ENCODE data around the gene WDR27. TPM values are rescaled to one million over a fixed set of nuclear protein-coding genes. Genes with fewer than 3 reads are reported as not detected.
"Not testable (repeated sequence)": the region's sequence is repeated elsewhere in the genome, so short reads cannot be mapped to it uniquely, and the experiment has no call there.

The WDR27 gene
- polyA plus RNA-seq, 3 donors, result 0.95 to 20.5 (median 2.0) TPM

- no peak for DNase-seq
- intact Hi-C loops (cut with micrococcal nuclease), result no loop called here
- Histone ChIP-seq H3K4me1 (ENCODE audit: control insufficient read depth in 1 of 2, insufficient read depth in 2 of 2, low read length in 2 of 2) (no peaks in the 10 kb centered on the region), H3K9ac (ENCODE audit: insufficient read depth, low read length, poor library complexity, severe bottlenecking) (no peak overlapping the region), H3K27me3 (ENCODE audit: control insufficient read depth in 2 of 2, insufficient read depth in 2 of 2, low read length in 2 of 2) (no peaks in the 10 kb centered on the region), H3K4me3 (replicated peaks in 1 of 3; ENCODE audit: low read depth in 2 of 3, low read length in 3 of 3) (no peak overlapping the region), H3K36me3 (replicated peaks in 1 of 2; ENCODE audit: control insufficient read depth in 1 of 2, insufficient read depth in 2 of 2, low read length in 2 of 2) (no peaks in the 10 kb centered on the region), H3K9me3 (replicated peaks in 1 of 2; ENCODE audit: control insufficient read depth in 1 of 2, insufficient read depth in 1 of 2, low read length in 2 of 2) (peaks cover 13 to 15% of the 10 kb centered on the region in 2 donors), H2AFZ (ENCODE audit: insufficient read depth, low read depth, low read length, poor library complexity, severe bottlenecking) (no peak overlapping the region), H3K79me2 (ENCODE audit: insufficient read depth, low read length) (no peaks in the 10 kb centered on the region), H4K20me1 (ENCODE audit: insufficient read depth, low read length) (no peaks in the 10 kb centered on the region), H3K27ac (ENCODE audit: low read depth in 1 of 2, low read length in 2 of 2) (no peak overlapping the region), H3K4me2 (replicated peaks; ENCODE audit: extremely low read depth, low read length, poor library complexity, severe bottlenecking) (no peak overlapping the region)
- Mint-ChIP-seq H3K4me1 (no peaks in the 10 kb centered on the region), H3K36me3 (no peaks in the 10 kb centered on the region), H3K9me3 (peaks cover 2 to 22% (median 15%) of the 10 kb centered on the region in 7 donors), H3K4me3 (no peak overlapping the region), H3K27ac (no peak overlapping the region), H3K27me3 (ENCODE audit: low read depth in 3 of 3) (no peaks in the 10 kb centered on the region)
- TF ChIP-seq CTCF (IDR thresholded peaks at IDR 0.05), result no peak
Measured at GRCh38 chr6:169518451-169518850, 183.4 kb downstream of the WDR27 start.

GRCh38 chr6:169513478-169514193 is 188.2 kb downstream of the WDR27 start:
- peaks cover under 1 to 13% (median 3%) of the 10 kb centered on the region in 7 donors for H3K9me3 Mint-ChIP-seq
- no peak overlapping the region for H3K4me2 ChIP-seq (replicated peaks; ENCODE audit: extremely low read depth, low read length, poor library complexity, severe bottlenecking)
- H3K4me1 Mint-ChIP-seq, result no peaks in the 10 kb centered on the region
- no peak overlapping the region for H3K4me3 ChIP-seq (replicated peaks in 1 of 3; ENCODE audit: low read depth in 2 of 3, low read length in 3 of 3)
- intact Hi-C loops (cut with micrococcal nuclease), result no loop called here
- no peaks in the 10 kb centered on the region for H3K36me3 Mint-ChIP-seq
- peaks cover 0 to 3% (median 0%) of the 10 kb centered on the region in 3 donors for H3K27me3 Mint-ChIP-seq (ENCODE audit: low read depth in 3 of 3)
- WGBS (ENCODE audit: insufficient coverage), result 100% methylated on average over 1 of the region's 3 CpGs
- no peaks in the 10 kb centered on the region for H3K36me3 ChIP-seq (replicated peaks in 1 of 2; ENCODE audit: control insufficient read depth in 1 of 2, insufficient read depth in 2 of 2, low read length in 2 of 2)
- no peaks in the 10 kb centered on the region for H3K27me3 ChIP-seq (ENCODE audit: control insufficient read depth in 2 of 2, insufficient read depth in 2 of 2, low read length in 2 of 2)
- TF ChIP-seq CTCF (IDR thresholded peaks at IDR 0.05), result no peak
- no peaks in the 10 kb centered on the region for H4K20me1 ChIP-seq (ENCODE audit: insufficient read depth, low read length)
- no peaks in the 10 kb centered on the region for H3K4me1 ChIP-seq (ENCODE audit: control insufficient read depth in 1 of 2, insufficient read depth in 2 of 2, low read length in 2 of 2)
- no peak overlapping the region for H2AFZ ChIP-seq (ENCODE audit: insufficient read depth, low read depth, low read length, poor library complexity, severe bottlenecking)
- no peak overlapping the region for H3K4me3 Mint-ChIP-seq
- no peak overlapping the region for H3K9ac ChIP-seq (ENCODE audit: insufficient read depth, low read length, poor library complexity, severe bottlenecking)
- no peak overlapping the region for H3K27ac Mint-ChIP-seq
- no peak overlapping the region for H3K27ac ChIP-seq (ENCODE audit: low read depth in 1 of 2, low read length in 2 of 2)
- no peak for DNase-seq
- H3K9me3 ChIP-seq (replicated peaks in 1 of 2; ENCODE audit: control insufficient read depth in 1 of 2, insufficient read depth in 1 of 2, low read length in 2 of 2), result peaks cover 9 to 11% of the 10 kb centered on the region in 2 donors
- no peaks in the 10 kb centered on the region for H3K79me2 ChIP-seq (ENCODE audit: insufficient read depth, low read length)

DNA sequence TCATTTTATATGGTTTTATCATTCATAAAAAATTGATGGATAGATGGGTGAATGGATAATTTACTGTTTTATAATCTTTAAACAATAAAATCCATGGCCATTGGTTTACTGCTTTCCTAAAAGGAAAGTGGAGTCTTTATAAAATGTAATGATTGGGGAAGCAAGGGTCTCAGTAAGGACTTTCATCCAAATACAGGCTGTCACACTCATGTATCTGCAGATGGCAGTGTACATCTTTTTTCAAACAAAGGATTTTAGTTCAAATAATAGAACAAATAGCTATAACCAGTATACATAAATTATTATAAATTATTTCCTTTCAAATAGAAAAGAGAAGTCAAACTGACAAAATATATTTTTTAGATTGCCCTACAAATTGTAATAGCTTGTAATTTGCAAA is 190.0 kb downstream of the WDR27 start:
- H3K36me3 ChIP-seq (replicated peaks in 1 of 2; ENCODE audit: control insufficient read depth in 1 of 2, insufficient read depth in 2 of 2, low read length in 2 of 2); H3K36me3 Mint-ChIP-seq; H3K4me3 Mint-ChIP-seq; H3K27ac Mint-ChIP-seq; H3K4me2 ChIP-seq (replicated peaks; ENCODE audit: extremely low read depth, low read length, poor library complexity, severe bottlenecking); H3K79me2 ChIP-seq (ENCODE audit: insufficient read depth, low read length); H3K27me3 Mint-ChIP-seq (ENCODE audit: low read depth in 3 of 3); H3K27ac ChIP-seq (ENCODE audit: low read depth in 1 of 2, low read length in 2 of 2); intact Hi-C loops (cut with micrococcal nuclease); H3K4me3 ChIP-seq (replicated peaks in 1 of 3; ENCODE audit: low read depth in 2 of 3, low read length in 3 of 3); DNase-seq; H3K9me3 ChIP-seq (replicated peaks in 1 of 2; ENCODE audit: control insufficient read depth in 1 of 2, insufficient read depth in 1 of 2, low read length in 2 of 2); H4K20me1 ChIP-seq (ENCODE audit: insufficient read depth, low read length); H2AFZ ChIP-seq (ENCODE audit: insufficient read depth, low read depth, low read length, poor library complexity, severe bottlenecking); H3K4me1 ChIP-seq (ENCODE audit: control insufficient read depth in 1 of 2, insufficient read depth in 2 of 2, low read length in 2 of 2); H3K27me3 ChIP-seq (ENCODE audit: control insufficient read depth in 2 of 2, insufficient read depth in 2 of 2, low read length in 2 of 2); H3K4me1 Mint-ChIP-seq; H3K9ac ChIP-seq (ENCODE audit: insufficient read depth, low read length, poor library complexity, severe bottlenecking): not testable (repeated sequence)
- H3K9me3 Mint-ChIP-seq, result peaks cover 0 to 15% (median 4%) of the 10 kb centered on the region in 7 donors

Data from CD14-positive monocyte (primary cell).